B cell (primary cell): Measurements from ENCODE around the gene C19orf18. TPM values are rescaled to one million over a fixed set of nuclear protein-coding genes. Genes with fewer than 3 reads are reported as not detected.

ENCODE experiments used
- ATAC-seq: fragments of 200-7000 bp; cut with Tn5 transposase; one replicate; pipeline ENCODE4 v1.10.0; 2021; ENCODE audit warnings: low read depth, mild to moderate bottlenecking, moderate number of reproducible peaks, moderate library complexity
- CTCF ChIA-PET: fragments of 350-600 bp; sonication (Branson Sonifier 250); formaldehyde crosslinking; loops from one replicate; lab custom pipeline; 2021; ENCODE audit warnings: antibody characterized with exemption, inconsistent platforms; lab: Charles Lee
- POLR2A ChIA-PET: fragments of 350-600 bp; sonication (Branson Sonifier 250); formaldehyde crosslinking; loops from one replicate; lab custom pipeline; 2021; ENCODE audit warnings: antibody characterized with exemption; lab: Charles Lee
- DNase-seq: peaks from one replicate; pipeline ENCODE4 v3.0.0; 2013
- H2AFZ ChIP-seq: 2 replicates; pipeline ENCODE4 v1.6.1; 2012; ENCODE audit warnings: mild to moderate bottlenecking, low read depth, low read length; ENCODE audit not compliant: insufficient read depth, poor library complexity, severe bottlenecking
- H3K27ac ChIP-seq, 2 donors: 1 replicate in 1 of 2; 2 replicates in 1 of 2; pipeline ENCODE4 v1.5.1; 2012 to 2013; ENCODE audit warnings: low read length in 2 of 2, mild to moderate bottlenecking in 2 of 2, moderate library complexity in 1 of 2
- H3K27me3 ChIP-seq, 4 experiments: fragments of 200-600 bp in 1 of 4; sonication (generic) in 1 of 4; replicated peaks in 1 of 4; 1 replicate in 2 of 4; 2 replicates in 2 of 4; pipeline versions ENCODE4 v1.6.1 to v1.7.0; 2013 to 2016; ENCODE audit warnings: low read length in 3 of 4, mild to moderate bottlenecking in 2 of 4, mixed read lengths in 1 of 4, moderate library complexity in 1 of 4; ENCODE audit not compliant: insufficient read depth in 4 of 4, control insufficient read depth in 3 of 4; ENCODE audit errors: control extremely low read depth in 1 of 4
- H3K36me3 ChIP-seq, 2 experiments: replicated peaks in 1 of 2; 1 replicate in 1 of 2; 2 replicates in 1 of 2; pipeline versions ENCODE4 v1.6.1 to v1.7.1; 2013; ENCODE audit warnings: low read length in 1 of 2; ENCODE audit not compliant: insufficient read depth in 2 of 2, control insufficient read depth in 1 of 2; ENCODE audit errors: control extremely low read depth in 1 of 2, extremely low read depth in 1 of 2
- H3K4me1 ChIP-seq, 2 donors: fragments of 200-600 bp in 1 of 2; sonication (generic) in 1 of 2; 1 replicate in 1 of 2; 2 replicates in 1 of 2; pipeline versions ENCODE4 v1.5.1 to v1.6.1; 2013 to 2017; ENCODE audit warnings: low read length in 2 of 2; ENCODE audit not compliant: control insufficient read depth in 2 of 2, insufficient read depth in 2 of 2
- H3K4me2 ChIP-seq: replicated peaks from 2 replicates; pipeline ENCODE3; 2012; ENCODE audit warnings: mild to moderate bottlenecking, low read depth, low read length; ENCODE audit not compliant: poor library complexity, severe bottlenecking
- H3K4me3 ChIP-seq, 5 experiments: fragments of 200-600 bp in 1 of 5; sonication (generic) in 1 of 5; 1 replicate in 3 of 5; 2 replicates in 2 of 5; pipeline versions ENCODE4 v1.5.1 to v1.7.0; 2011 to 2016; ENCODE audit warnings: low read length in 4 of 5, mild to moderate bottlenecking in 4 of 5, low read depth in 2 of 5, control low read depth in 1 of 5, moderate library complexity in 1 of 5; ENCODE audit not compliant: insufficient read depth in 1 of 5; ENCODE audit errors: control extremely low read depth in 1 of 5, extremely low read depth in 1 of 5
- H3K79me2 ChIP-seq: fragments of 200-600 bp; sonication (generic); one replicate; pipeline ENCODE4 v1.6.0; 2016; ENCODE audit warnings: low read length; ENCODE audit not compliant: control insufficient read depth, insufficient read depth
- H3K9ac ChIP-seq: fragments of 200-600 bp; sonication (generic); 2 replicates; pipeline ENCODE4 v1.6.1; 2017; ENCODE audit warnings: mild to moderate bottlenecking, low read length, moderate library complexity
- H3K9me3 ChIP-seq, 3 donors: one replicate each; pipeline versions ENCODE4 v1.6.1 to v1.7.1; 2013; ENCODE audit warnings: low read length in 2 of 3; ENCODE audit not compliant: control insufficient read depth in 2 of 3, insufficient read depth in 1 of 3; ENCODE audit errors: control extremely low read depth in 1 of 3
- H4K20me1 ChIP-seq: 2 replicates; pipeline ENCODE4 v1.6.0; 2012; ENCODE audit warnings: mild to moderate bottlenecking, low read length; ENCODE audit not compliant: insufficient read depth, control insufficient read depth, poor library complexity, severe bottlenecking
- H3K27ac Mint-ChIP-seq: one replicate; pipeline ENCODE4 v1.8.0; 2021; ENCODE audit warnings: mixed read lengths
- H3K27me3 Mint-ChIP-seq: one replicate; pipeline ENCODE4 v1.8.0; 2021; ENCODE audit warnings: mixed read lengths
- H3K4me1 Mint-ChIP-seq: one replicate; pipeline ENCODE4 v1.8.0; 2021; ENCODE audit warnings: mixed read lengths
- H3K4me3 Mint-ChIP-seq: one replicate; pipeline ENCODE4 v1.8.0; 2021; ENCODE audit warnings: mixed read lengths
- H3K9me3 Mint-ChIP-seq: one replicate; pipeline ENCODE4 v1.8.0; 2022; ENCODE audit warnings: mixed read lengths; ENCODE audit not compliant: insufficient read depth
- CTCF ChIP-seq: fragments of 200-600 bp; IDR thresholded peaks from one replicate; pipeline ENCODE4 v1.8.0; 2022; ENCODE audit warnings: antibody characterized with exemption, mild to moderate bottlenecking
- EZH2 ChIP-seq: IDR thresholded peaks from 2 replicates; pipeline ENCODE4 v1.6.1; 2012; ENCODE audit warnings: borderline replicate concordance, low read depth, mild to moderate bottlenecking, moderate library complexity, low read length; ENCODE audit not compliant: insufficient read depth, poor library complexity, severe bottlenecking
- WGBS: methylation state at CpG from one replicate; pipeline ENCODE4 v1.1.5; 2013; ENCODE audit warnings: missing lambda C conversion rate; ENCODE audit not compliant: insufficient coverage; 5-methylcytosine and 5-hydroxymethylcytosine counted together
- intact Hi-C: fragments of 100-400 bp; cut with micrococcal nuclease; formaldehyde crosslinking; loops from one replicate; pipeline ENCODE4 v1.10.0; 2022
- polyA plus RNA-seq: library from polyadenylated mRNA; depleted of rRNA; stranded (reverse); fragments of >200 nt; gene quantifications from 2 replicates; pipeline ENCODE4 v1.2.3, GENCODE V29; 2012
- total RNA-seq, 2 donors: library from RNA; stranded (reverse); fragments of 120-200 nt in 1 of 2; gene quantifications; 1 replicate in 1 of 2; 2 replicates in 1 of 2; pipeline versions ENCODE4 v1.2.3 to v1.2.4, GENCODE V29; 2013 to 2022

C19orf18 gene
- total and polyA plus RNA-seq, 2 donors (not counting 1 experiment from before 2014, with no cell fraction given) = 1.7 TPM; not detected in 1

DNA sequence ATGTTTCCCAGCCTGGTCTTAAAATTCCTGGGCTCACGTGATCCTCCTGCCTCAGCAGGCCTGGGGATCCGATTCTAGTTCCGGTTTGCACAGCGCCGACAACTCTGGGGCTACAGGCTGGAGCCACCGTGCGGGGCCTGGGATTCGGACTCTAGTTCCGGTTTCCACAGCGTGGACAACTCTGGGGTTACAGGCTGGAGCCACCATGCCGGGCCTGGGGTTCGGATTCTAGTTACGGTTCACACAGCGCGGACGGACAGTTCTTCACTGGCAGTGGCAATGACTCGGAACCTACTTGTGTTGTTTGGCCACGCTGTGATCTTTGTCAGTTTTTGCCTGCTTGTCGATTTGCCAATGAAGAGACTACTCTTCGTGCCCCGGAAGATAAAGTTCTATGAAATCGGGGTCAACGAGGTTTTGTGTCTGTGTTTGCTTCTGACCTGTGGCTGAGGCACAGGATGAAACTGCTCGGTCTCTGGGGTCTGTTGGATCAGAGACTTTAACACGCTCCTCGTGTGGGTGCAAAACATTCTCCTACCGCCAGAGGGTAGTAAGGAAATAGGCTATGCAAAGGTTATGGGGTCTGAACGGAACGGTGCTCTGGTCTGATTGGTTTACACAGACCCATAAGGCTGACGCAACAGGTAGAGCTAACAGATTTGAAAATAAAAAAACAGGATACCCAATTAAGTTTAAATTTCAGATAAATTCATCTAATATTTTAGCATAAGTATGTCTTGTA, 47.4 kb upstream of the C19orf18 start:
- Histone ChIP-seq H3K4me3 (no peak overlapping the region), H3K9ac (no peak overlapping the region), H3K4me1 (no peaks in the 10 kb centered on the region), H3K4me2 (no peak overlapping the region), H2AFZ (peak overlapping the region; percentile 48), H3K36me3 (no peaks in the 10 kb centered on the region), H3K79me2 (no peaks in the 10 kb centered on the region), H4K20me1 (no peaks in the 10 kb centered on the region), H3K9me3 (peaks cover 0 to 54% (median 0%) of the 10 kb centered on the region in 3 donors), H3K27ac (no peak overlapping the region), H3K27me3 (peaks cover 0 to 7% (median 0%) of the 10 kb centered on the region in 4 experiments)
- H3K4me3 Mint-ChIP-seq = no peak overlapping the region
- DNase-seq = peak; percentile 83
- no peaks in the 10 kb centered on the region for H3K27me3 Mint-ChIP-seq
- intact Hi-C loops = loop anchor here (1.0 to 5.0 kb wide), 2 partner anchors 76 to 129 kb away; partner anchors contain the start of genes ZNF329 and ZSCAN18
- peaks cover 3% of the 10 kb centered on the region for H3K4me1 Mint-ChIP-seq
- peaks cover 4% of the 10 kb centered on the region for H3K9me3 Mint-ChIP-seq
- TF ChIP-seq EZH2 (no peak), CTCF (peak; percentile 59)
- CTCF ChIA-PET = interaction anchor here (0.5 to 1.4 kb wide), 9 partner anchors 9 to 919 kb away, joined by 3 to 7 read pairs (median 4); partner anchors contain the start of genes ZNF329 and ZNF606
- H3K27ac Mint-ChIP-seq = no peak overlapping the region
- peak; percentile 99 for ATAC-seq
- POLR2A ChIA-PET = interaction anchor here (0.8 to 1.2 kb wide), 2 partner anchors 132 to 135 kb away, joined by 3 to 5 read pairs; no protein-coding TSS in a partner anchor
- WGBS = 66% methylated on average over 26 of the region's 30 CpGs

- no peak for TF ChIP-seq EZH2
- no peak for TF ChIP-seq CTCF
- POLR2A ChIA-PET = no interaction called here
- Histone ChIP-seq H3K79me2 (no peaks in the 10 kb centered on the region), H3K4me3 (no peak overlapping the region), H3K27ac (no peak overlapping the region), H3K9ac (no peak overlapping the region), H3K9me3 (peaks cover 0 to 50% (median 0%) of the 10 kb centered on the region in 3 donors), H2AFZ (no peak overlapping the region), H3K27me3 (peaks cover 0 to 7% (median 0%) of the 10 kb centered on the region in 4 experiments), H3K4me1 (no peaks in the 10 kb centered on the region), H3K36me3 (no peaks in the 10 kb centered on the region), H3K4me2 (no peak overlapping the region), H4K20me1 (no peaks in the 10 kb centered on the region)
- no peak for ATAC-seq
- Mint-ChIP-seq H3K27me3 (peaks cover 3% of the 10 kb centered on the region), H3K27ac (no peak overlapping the region), H3K9me3 (no peaks in the 10 kb centered on the region), H3K4me3 (no peak overlapping the region), H3K4me1 (peaks cover 3% of the 10 kb centered on the region)
- DNase-seq = no peak
- WGBS = 83% methylated on average over 7 of the region's 7 CpGs
- intact Hi-C loops = loop anchor here (5.0 kb wide), 1 partner anchor 77 kb away; the partner anchor contains the start of gene ZSCAN18
- CTCF ChIA-PET = no interaction called here
Measured at GRCh38 chr19:58020129-58020528, 45.8 kb upstream of the C19orf18 start.
